ENCODE results near the gene SNAI3. TPM values are rescaled to one million over a fixed set of nuclear protein-coding genes. Genes with fewer than 3 reads are reported as not detected.

Gene SNAI3
- total RNA-seq, 1 experiment from 2014 or later, result 9.1 TPM

- TF ChIP-seq ZNF532 (CRISPR knock-in tag; IDR thresholded peaks at IDR 0.05; ENCODE audit: borderline replicate concordance), result no peak
- peak; percentile 94; the same call in 1 of the 2 replicates for TF ChIP-seq ATF1 (CRISPR knock-in tag; IDR thresholded peaks at IDR 0.05)
- TF ChIP-seq NFE2L1 (CRISPR knock-in tag; IDR thresholded peaks at IDR 0.05), result no peak
- peak; percentile 85 for TF ChIP-seq E2F5 (CRISPR knock-in tag; IDR thresholded peaks at IDR 0.05)
- no peak for TF ChIP-seq SMAD3 (CRISPR knock-in tag; IDR thresholded peaks at IDR 0.05; ENCODE audit: borderline replicate concordance)
- peak; percentile 69 for TF ChIP-seq FOXP1 (CRISPR knock-in tag; IDR thresholded peaks at IDR 0.05; ENCODE audit: borderline replicate concordance)
- TF ChIP-seq GABPB1 (CRISPR knock-in tag; IDR thresholded peaks at IDR 0.05), result peak; percentile 57; the same call in 1 of the 2 replicates
- peak; percentile 99 for TF ChIP-seq FOXK1 (CRISPR knock-in tag; IDR thresholded peaks at IDR 0.05)
- peak; percentile 94 for TF ChIP-seq CREB1 (CRISPR knock-in tag; IDR thresholded peaks at IDR 0.05)
- TF ChIP-seq TP53 (CRISPR knock-in tag; IDR thresholded peaks at IDR 0.05), result peak; percentile 83; the same call in 1 of the 2 replicates
- no peak for TF ChIP-seq ATF3 (CRISPR knock-in tag; conservative IDR thresholded peaks at IDR 0.05)
- peak; percentile 66 for TF ChIP-seq USF1 (CRISPR knock-in tag; IDR thresholded peaks at IDR 0.05)
- 0 out of 2 replicates have a peak, but pooled peaks have one; percentile 92 for TF ChIP-seq CBFB (CRISPR knock-in tag; IDR thresholded peaks at IDR 0.05; ENCODE audit: low read depth)
- 0 out of 2 replicates have a peak, but pooled peaks have one; percentile 53 for TF ChIP-seq MYBL2 (CRISPR knock-in tag; IDR thresholded peaks at IDR 0.05)
- TF ChIP-seq SP1 (CRISPR knock-in tag; conservative IDR thresholded peaks at IDR 0.05), result peak; percentile 92
These were observed 20.1 kb upstream of the SNAI3 start, which contains the start of the genes CTU2 and RNF166 (continued) for GRCh38 chr16:88706229-88706964.

- no peaks in the 10 kb centered on the region for H3K36me3 Mint-ChIP-seq
- H3K27ac Mint-ChIP-seq, result no peak overlapping the region
- POLR2A ChIA-PET, result interaction anchor here (1.0 kb wide), 1 partner anchor 43 kb away, joined by 3 read pairs; the partner anchor contains the start of gene MVD
- DNase-seq (ENCODE audit: low spot score) (no peak), ATAC-seq (peak; percentile 12)
- H3K4me3 Mint-ChIP-seq, result peak overlapping the region; percentile 84
- peaks cover 19% of the 10 kb centered on the region for H3K4me1 Mint-ChIP-seq
- no peaks in the 10 kb centered on the region for H3K9me3 Mint-ChIP-seq
- CTCF ChIA-PET, result interaction anchor here (1.3 to 6.8 kb wide), 4 partner anchors 21 to 88 kb away, joined by 3 to 46 read pairs (median 7); no protein-coding TSS in a partner anchor
- H3K27me3 Mint-ChIP-seq (ENCODE audit: low read depth), result no peaks in the 10 kb centered on the region
- TF ChIP-seq E2F4 (CRISPR knock-in tag; IDR thresholded peaks at IDR 0.05; ENCODE audit: borderline replicate concordance, low read depth) (no peak), CREB1 (CRISPR knock-in tag; IDR thresholded peaks at IDR 0.05) (no peak), STAT6 (CRISPR knock-in tag; conservative IDR thresholded peaks at IDR 0.05; ENCODE audit: low read depth) (no peak), FOXK1 (CRISPR knock-in tag; IDR thresholded peaks at IDR 0.05) (no peak), PRRX2 (CRISPR knock-in tag; IDR thresholded peaks at IDR 0.05) (no peak), ZNF396 (CRISPR knock-in tag; IDR thresholded peaks at IDR 0.05; ENCODE audit: borderline replicate concordance) (no peak), ZNF232 (CRISPR knock-in tag; IDR thresholded peaks at IDR 0.05) (no peak), NR3C1 (CRISPR knock-in tag; conservative IDR thresholded peaks at IDR 0.05; ENCODE audit: low read depth) (no peak), ZBTB43 (CRISPR knock-in tag; IDR thresholded peaks at IDR 0.05) (no peak), SMAD3 (CRISPR knock-in tag; IDR thresholded peaks at IDR 0.05; ENCODE audit: borderline replicate concordance) (no peak), MXD4 (CRISPR knock-in tag; IDR thresholded peaks at IDR 0.05; ENCODE audit: borderline replicate concordance) (no peak), SP1 (CRISPR knock-in tag; conservative IDR thresholded peaks at IDR 0.05) (no peak), EMX1 (CRISPR knock-in tag; IDR thresholded peaks at IDR 0.05) (no peak), ATF1 (CRISPR knock-in tag; IDR thresholded peaks at IDR 0.05) (no peak)
These were observed 19.5 kb upstream of the SNAI3 start for GRCh38 chr16:88705801-88706228.
